Tibial nerve (tissue), 3 donors: Measurements from ENCODE around the gene CPXM1.

Experiments
- CTCF ChIP-seq, 5 experiments: fragments of 200-600 bp in 3 of 5; fragments of 450-650 bp in 2 of 5; sonication (generic) in 3 of 5; IDR thresholded peaks; one replicate each; pipeline ENCODE4 v1.5.1; 2016 to 2019; ENCODE audit warnings: antibody characterized with exemption in 5 of 5, mild to moderate bottlenecking in 3 of 5, moderate library complexity in 2 of 5
- POLR2A ChIP-seq, 2 donors: fragments of 450-650 bp; IDR thresholded peaks; one replicate each; pipeline ENCODE4 v1.6.1; 2017; ENCODE audit warnings: antibody characterized with exemption in 2 of 2, mild to moderate bottlenecking in 2 of 2, moderate library complexity in 2 of 2

GRCh38 chr20:2751347-2751877, 49.0 kb downstream of the CPXM1 start:
- no peak for TF ChIP-seq CTCF (IDR thresholded peaks at IDR 0.05)
- no peak for TF ChIP-seq POLR2A (IDR thresholded peaks at IDR 0.05)
